ENCODE measurements around the gene KCNJ2.

GRCh38 chr17:70158591-70158990 lies 10.7 kb upstream of the KCNJ2 start:
- TF ChIP-seq CTCF (IDR thresholded peaks at IDR 0.05; ENCODE audit: poor library complexity, severe bottlenecking) = no peak
- TF ChIP-seq EZH2 (IDR thresholded peaks at IDR 0.05; ENCODE audit: borderline replicate concordance, insufficient read depth, low read length, poor library complexity, severe bottlenecking) = no peak
- TF ChIP-seq RAD21 (conservative IDR thresholded peaks at IDR 0.05) = no peak
- no peak for TF ChIP-seq REST (IDR thresholded peaks at IDR 0.05; ENCODE audit: borderline replicate concordance)
- TF ChIP-seq MXI1 (conservative IDR thresholded peaks at IDR 0.05; ENCODE audit: poor library complexity, severe bottlenecking) = no peak
- no peak for TF ChIP-seq POLR2AphosphoS5 (IDR thresholded peaks at IDR 0.05)
